HUES48 (cell line): ENCODE results near the gene IFI35.
"Not testable (repeated sequence)": the region's sequence is repeated elsewhere in the genome, so short reads cannot be mapped to it uniquely, and the experiment has no call there.

Source experiments
- H3K27ac ChIP-seq: one replicate; pipeline ENCODE4 v1.7.0; 2013; ENCODE audit warnings: low read depth, low read length, inconsistent platforms
- H3K27me3 ChIP-seq: 2 replicates; pipeline ENCODE4 v1.6.1; 2013; ENCODE audit warnings: mild to moderate bottlenecking, low read length; ENCODE audit not compliant: control insufficient read depth, insufficient read depth
- H3K36me3 ChIP-seq: 2 replicates; pipeline ENCODE4 v1.6.1; 2013; ENCODE audit warnings: low read length; ENCODE audit not compliant: control insufficient read depth, insufficient read depth
- H3K4me1 ChIP-seq: 2 replicates; pipeline ENCODE4 v1.6.1; 2013; ENCODE audit warnings: mild to moderate bottlenecking, low read length; ENCODE audit not compliant: control insufficient read depth, insufficient read depth
- H3K4me3 ChIP-seq: 2 replicates; pipeline ENCODE4 v1.5.1; 2013; ENCODE audit warnings: mild to moderate bottlenecking, low read depth, low read length
- H3K9ac ChIP-seq: 2 replicates; pipeline ENCODE4 v1.6.1; 2013; ENCODE audit warnings: mild to moderate bottlenecking, low read depth, low read length, moderate library complexity
- H3K9me3 ChIP-seq: 2 replicates; pipeline ENCODE4 v1.6.1; 2013; ENCODE audit warnings: low read length; ENCODE audit not compliant: control insufficient read depth, insufficient read depth

Gene IFI35

DNA sequence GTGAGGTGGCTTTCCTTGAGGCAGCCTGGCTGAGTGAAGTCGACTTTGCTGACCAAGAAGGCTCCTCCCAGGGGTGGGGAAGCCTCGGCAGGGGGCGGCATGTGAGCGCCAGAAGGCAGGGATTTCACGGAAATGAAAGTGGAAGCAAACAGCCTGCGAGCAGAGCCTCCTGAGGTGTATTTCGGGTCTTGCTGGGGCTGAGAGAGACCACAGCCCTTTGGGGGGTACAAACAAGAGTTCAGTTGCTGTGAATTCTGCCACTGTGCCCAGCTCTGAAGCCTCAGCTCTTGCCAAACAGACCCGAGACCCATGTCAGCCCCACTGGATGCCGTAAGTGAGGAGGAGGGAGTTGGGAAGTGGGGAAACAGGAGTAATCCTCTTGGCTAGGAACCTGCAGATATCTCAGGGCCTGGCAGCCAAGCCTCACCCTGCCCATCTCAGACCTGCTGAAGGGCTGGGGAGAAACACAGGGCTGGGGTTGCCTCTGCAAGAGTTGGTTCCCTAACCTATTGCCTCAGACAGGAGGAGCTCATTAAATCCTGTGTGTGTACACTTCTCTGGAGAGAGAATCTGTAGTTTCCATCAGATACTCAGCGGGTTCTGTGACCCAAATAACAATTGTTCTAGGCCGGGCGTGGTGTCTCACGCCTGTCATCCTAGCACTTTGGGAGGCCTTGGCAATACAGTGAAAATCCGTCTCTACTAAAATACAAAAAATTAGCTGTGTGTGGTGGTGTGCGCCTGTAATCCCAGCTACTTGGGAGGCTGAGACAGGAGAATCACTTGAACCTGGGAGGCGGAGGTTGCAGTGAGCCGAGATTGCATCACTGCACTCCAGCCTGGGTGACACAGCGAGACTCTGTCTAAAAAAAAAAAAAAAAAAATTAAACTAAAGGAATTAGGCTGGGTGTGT, at the start of gene IFI35:
Gene IFI35, plus strand, starts transcription at position 146 of the 913 bp plus-strand sequence. Its CDS starts 164 bp downstream, at position 310.
- Histone ChIP-seq H3K9me3 (no peaks in the 10 kb centered on the region), H3K4me1 (peaks cover 5% of the 10 kb centered on the region; the same call in 1 of the 2 replicates), H3K36me3 (peaks cover 28% of the 10 kb centered on the region), H3K27ac (peak within 1 kb of the TSS; percentile 78), H3K27me3 (no peaks in the 10 kb centered on the region), H3K4me3 (peak within 1 kb of the TSS; percentile 52), H3K9ac (peak within 1 kb of the TSS; percentile 44)

DNA sequence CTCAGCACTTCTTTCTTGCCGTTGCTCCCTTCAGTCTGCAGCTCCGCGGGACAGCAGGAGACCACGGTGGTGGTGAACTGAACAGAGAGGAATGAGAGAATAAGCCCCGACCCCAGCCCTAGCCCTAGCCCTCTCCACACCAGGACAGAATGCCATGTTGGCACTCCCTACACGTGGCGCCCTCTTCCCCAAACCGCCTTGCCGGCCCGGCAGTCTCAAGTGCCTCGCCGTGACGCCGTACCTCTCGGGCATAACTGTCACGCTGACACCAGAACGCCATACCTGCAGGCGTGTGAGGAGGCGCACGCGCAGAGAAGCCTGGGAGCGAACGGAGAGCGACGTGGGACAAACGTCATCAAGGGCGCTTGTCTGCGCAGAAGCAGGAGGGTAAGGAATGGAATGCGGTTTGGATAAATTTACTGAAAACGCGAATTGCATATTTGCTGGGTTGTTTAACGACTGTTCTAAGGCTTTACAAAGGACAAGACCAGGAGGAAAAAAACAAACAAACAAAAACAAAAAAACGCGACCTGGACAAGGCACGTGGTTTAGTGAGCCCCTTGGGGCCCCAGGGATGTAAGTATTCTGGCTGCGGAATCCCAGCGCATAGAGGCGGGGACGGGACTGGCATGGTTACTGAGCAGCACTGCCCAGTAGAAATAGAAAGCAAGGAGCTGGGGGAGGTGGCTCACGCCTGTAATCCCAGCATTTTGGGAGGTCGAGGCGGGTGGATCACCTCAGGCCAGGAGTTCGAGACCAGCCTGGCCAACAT, 42.2 kb upstream of the IFI35 start, which contains the start of gene AARSD1:
Gene AARSD1, minus strand, starts transcription at position 294 of the 772 bp plus-strand sequence. Its CDS starts 14 bp downstream, at position 280.
- Histone ChIP-seq H3K36me3 (peaks cover 34% of the 10 kb centered on the region), H3K4me1 (no peaks in the 10 kb centered on the region), H3K9ac (peak within 1 kb of the TSS; percentile 65), H3K4me3 (peak within 1 kb of the TSS; percentile 78), H3K9me3 (no peaks in the 10 kb centered on the region), H3K27me3 (no peaks in the 10 kb centered on the region), H3K27ac (peak within 1 kb of the TSS; percentile 69)

DNA sequence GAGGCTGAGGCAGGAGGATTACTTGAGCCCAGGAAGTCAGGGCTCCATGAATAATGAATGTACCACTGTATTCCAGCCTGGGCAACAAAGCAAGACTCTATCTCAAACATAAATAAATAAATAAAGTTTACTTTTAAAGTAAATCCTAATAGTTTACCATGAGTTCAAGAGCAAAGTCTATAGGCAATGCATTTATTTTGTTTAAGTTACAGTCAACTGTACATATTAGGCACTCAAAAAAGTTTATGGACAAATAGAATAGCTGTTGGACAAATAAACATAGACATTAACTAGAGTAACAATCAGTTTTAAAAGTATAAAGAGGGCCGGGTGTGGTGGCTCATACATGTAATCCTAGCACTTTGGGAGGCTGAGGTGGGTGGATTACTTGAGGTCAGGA, 38.7 kb upstream of the IFI35 start:
- H3K36me3 ChIP-seq, result no peaks in the 10 kb centered on the region
- H3K27me3 ChIP-seq, result no peaks in the 10 kb centered on the region
- H3K27ac ChIP-seq, result no peak overlapping the region
- H3K4me3 ChIP-seq, result no peak overlapping the region
- no peak overlapping the region for H3K9ac ChIP-seq
- H3K4me1 ChIP-seq, result no peaks in the 10 kb centered on the region
- no peaks in the 10 kb centered on the region for H3K9me3 ChIP-seq

DNA sequence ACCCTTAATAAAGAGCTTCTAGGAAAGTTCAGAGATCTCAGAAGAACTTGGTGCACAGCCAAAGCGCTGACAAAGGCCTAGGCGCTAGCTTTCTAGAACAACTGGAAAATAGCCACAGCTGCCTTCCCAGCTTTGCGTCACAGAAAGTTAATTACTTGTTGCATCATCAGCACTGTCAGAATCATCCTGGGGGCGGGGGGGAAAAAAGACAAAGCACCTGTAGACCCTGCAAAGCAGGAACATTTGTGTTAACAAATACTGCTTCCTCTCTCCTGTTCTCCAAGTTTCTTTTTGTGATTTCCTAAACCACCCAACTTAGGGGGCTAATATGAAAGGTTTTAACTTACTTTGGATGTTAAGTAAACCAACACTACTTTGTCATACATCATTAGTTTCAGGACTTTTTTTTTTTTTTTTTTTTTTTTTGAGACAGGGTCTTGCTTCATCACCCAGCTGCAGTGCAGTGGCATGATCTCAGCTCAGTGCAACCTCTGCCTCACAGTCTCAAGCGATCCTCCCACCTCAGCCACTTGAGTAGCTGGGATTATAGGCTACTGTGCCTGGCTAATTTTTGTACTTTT, 37.5 kb upstream of the IFI35 start:
- H3K27ac ChIP-seq, result no peak overlapping the region
- no peaks in the 10 kb centered on the region for H3K9me3 ChIP-seq
- H3K4me1 ChIP-seq, result no peaks in the 10 kb centered on the region
- no peak overlapping the region for H3K4me3 ChIP-seq
- H3K9ac ChIP-seq, result no peak overlapping the region
- no peaks in the 10 kb centered on the region for H3K27me3 ChIP-seq
- H3K36me3 ChIP-seq, result no peaks in the 10 kb centered on the region

DNA sequence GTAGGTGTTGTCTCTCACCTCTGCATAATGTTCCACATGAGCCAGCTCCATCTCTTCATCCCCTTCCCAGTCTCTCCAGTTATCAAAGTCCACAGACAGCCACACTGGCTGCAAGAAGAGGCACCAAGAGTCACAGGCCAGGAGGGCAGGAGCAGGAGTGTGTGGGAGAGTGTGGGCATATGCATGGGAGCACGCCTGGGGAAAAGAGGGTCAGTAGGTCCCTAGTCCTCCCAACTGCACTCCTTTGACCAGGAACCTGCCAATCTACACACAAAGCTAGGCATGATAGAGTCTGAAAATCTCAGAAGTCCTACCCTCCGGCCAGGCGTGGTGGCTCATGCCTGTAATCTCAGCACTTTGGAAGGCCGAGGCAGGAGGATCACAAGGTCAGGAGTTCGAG, 35.0 kb upstream of the IFI35 start:
- no peak overlapping the region for H3K4me3 ChIP-seq
- no peaks in the 10 kb centered on the region for H3K36me3 ChIP-seq
- no peaks in the 10 kb centered on the region for H3K9me3 ChIP-seq
- no peak overlapping the region for H3K9ac ChIP-seq
- H3K27me3 ChIP-seq, result no peaks in the 10 kb centered on the region
- H3K27ac ChIP-seq, result no peak overlapping the region
- H3K4me1 ChIP-seq, result no peaks in the 10 kb centered on the region

DNA sequence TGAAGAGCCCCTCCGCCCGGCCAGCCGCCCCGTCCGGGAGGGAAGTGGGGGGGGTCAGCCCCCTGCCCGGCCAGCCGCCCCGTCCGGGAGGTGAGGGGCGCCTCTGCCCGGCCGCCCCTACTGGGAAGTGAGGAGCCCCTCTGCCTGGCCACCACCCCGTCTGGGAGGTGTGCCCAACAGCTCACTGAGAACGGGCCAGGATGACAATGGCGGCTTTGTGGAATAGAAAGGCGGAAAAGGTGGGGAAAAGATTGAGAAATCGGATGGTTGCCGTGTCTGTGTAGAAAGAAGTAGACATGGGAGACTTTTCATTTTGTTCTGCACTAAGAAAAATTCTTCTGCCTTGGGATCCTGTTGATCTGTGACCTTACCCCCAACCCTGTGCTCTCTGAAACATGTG, 33.3 kb upstream of the IFI35 start:
- H3K36me3 ChIP-seq, H3K9me3 ChIP-seq, H3K27ac ChIP-seq, H3K4me3 ChIP-seq, H3K9ac ChIP-seq, H3K4me1 ChIP-seq, H3K27me3 ChIP-seq: not testable (repeated sequence)

DNA sequence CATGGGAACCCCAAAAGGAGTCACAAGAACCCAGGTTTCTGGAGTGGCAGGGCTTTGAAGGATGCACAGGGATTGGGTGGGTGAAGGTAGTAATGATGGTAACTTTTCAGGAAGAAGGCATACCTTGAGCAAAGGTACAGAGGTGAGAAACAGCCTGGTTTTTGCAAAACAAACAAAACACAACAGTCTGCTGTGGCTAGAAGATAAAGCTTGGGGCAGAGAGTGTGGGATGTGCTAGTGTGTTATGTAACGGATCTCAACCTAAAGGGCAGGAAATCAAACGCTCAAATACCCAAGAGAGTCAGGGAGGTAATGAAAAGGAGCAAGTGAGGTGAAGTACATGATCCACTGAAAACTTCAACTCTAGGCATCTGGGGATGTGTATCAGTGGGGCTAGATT, 31.3 kb upstream of the IFI35 start:
- Histone ChIP-seq H3K4me1 (no peaks in the 10 kb centered on the region), H3K4me3 (no peak overlapping the region), H3K9ac (no peak overlapping the region), H3K9me3 (no peaks in the 10 kb centered on the region), H3K27me3 (no peaks in the 10 kb centered on the region), H3K27ac (no peak overlapping the region), H3K36me3 (no peaks in the 10 kb centered on the region)

DNA sequence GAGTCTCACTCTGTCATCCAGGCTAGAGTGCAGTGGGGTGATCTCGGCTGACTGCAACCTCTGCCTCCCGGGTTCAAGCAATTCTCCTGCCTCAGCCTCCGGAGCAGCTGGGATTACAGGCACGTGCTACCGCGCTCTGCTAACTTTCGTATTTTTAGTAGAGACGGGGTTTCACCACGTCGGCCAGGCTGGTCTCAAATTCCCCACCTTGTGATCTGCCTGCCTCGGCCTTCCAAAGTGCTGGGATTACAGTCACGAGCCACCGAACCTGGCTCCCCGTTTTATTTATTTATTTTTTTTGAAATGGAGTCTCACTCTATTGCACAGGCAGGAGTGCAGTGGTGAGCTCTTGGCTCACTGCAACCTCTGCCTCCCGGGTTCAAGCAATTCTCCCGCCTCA, 30.9 kb upstream of the IFI35 start:
- H3K4me3 ChIP-seq, H3K9ac ChIP-seq, H3K4me1 ChIP-seq, H3K9me3 ChIP-seq, H3K36me3 ChIP-seq, H3K27me3 ChIP-seq, H3K27ac ChIP-seq: not testable (repeated sequence)

DNA sequence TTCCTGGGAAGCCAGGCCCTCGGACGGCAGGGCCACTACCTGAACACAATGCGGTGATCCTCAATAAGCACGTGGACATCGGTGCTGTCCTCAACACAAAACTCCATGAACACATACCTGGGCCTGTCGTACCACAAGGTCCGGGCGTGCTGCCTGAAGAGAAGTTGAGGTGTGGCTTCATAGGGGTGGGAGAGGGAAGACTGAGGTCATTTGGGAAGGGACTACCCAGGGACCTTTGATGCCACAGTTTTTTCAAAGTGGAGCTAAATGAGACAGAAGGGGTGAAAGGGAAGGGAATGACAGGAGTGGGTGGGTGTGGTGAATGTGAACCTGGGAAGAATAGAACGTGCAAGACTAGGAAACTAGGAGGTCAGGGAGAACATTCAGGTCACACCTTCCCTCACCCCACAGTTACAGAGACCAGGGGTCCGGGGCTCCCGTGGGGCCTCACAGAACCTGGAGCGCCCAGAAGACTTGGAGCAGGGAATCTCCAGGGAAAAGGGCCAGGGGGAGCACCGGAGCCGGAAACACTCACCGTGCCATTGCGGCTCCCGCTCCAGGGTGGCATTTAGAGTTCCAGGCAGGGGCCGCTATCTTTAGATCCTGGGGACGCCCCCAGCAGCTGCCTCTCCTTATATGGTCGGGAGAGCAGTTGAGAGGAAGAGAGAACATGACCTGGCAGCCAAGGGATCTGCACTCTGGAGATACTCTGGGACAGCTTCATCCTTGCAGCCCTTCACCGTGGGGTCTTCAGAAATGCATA, 26.9 kb upstream of the IFI35 start, which contains the start of gene PTGES3L:
Gene PTGES3L, minus strand, starts transcription at position 570 of the 763 bp plus-strand sequence. Its CDS starts 27 bp downstream, at position 543.
- Histone ChIP-seq H3K4me1 (0 out of 2 replicates have a peak, but pooled peaks cover 7% of the 10 kb centered on the region), H3K27ac (peak within 1 kb of the TSS; percentile 94), H3K27me3 (no peaks in the 10 kb centered on the region), H3K4me3 (peak within 1 kb of the TSS; percentile 77), H3K9ac (peak within 1 kb of the TSS; percentile 77), H3K36me3 (peaks cover 5% of the 10 kb centered on the region; the same call in 1 of the 2 replicates), H3K9me3 (no peaks in the 10 kb centered on the region)

DNA sequence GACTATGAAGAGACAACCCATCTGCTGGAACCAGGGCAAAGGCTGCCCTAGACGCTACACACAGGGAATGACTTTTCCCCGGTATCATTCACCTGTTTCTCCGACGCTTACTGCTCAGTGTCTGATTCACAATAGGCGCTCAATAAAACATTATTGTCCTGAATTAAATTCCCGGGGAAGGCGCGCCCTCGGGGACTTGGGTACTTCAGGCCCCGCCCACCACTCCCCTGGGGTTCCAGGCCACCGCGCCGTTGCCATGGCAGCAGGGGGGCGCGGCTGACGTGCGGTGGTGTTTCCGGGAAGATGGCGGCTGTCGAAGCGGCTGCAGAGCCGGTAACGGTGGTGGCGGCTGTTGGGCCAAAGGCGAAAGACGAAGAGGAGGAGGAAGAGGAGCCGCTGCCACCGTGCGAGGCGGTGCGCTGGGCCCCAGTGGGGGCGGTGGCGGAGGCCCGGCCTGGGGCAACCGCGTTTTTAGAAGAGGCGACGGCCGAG, 26.3 kb upstream of the IFI35 start, which contains the start of gene RUNDC1:
Gene RUNDC1, plus strand, starts transcription at position 292 of the 492 bp plus-strand sequence. Its CDS starts 12 bp downstream, at position 304.
- Histone ChIP-seq H3K27me3 (no peaks in the 10 kb centered on the region), H3K9ac (peak within 1 kb of the TSS; percentile 77), H3K4me1 (0 out of 2 replicates have a peak, but pooled peaks cover 7% of the 10 kb centered on the region), H3K27ac (peak within 1 kb of the TSS; percentile 94), H3K9me3 (no peaks in the 10 kb centered on the region), H3K4me3 (peak within 1 kb of the TSS; percentile 77), H3K36me3 (peaks cover 10% of the 10 kb centered on the region; the same call in 1 of the 2 replicates)
